Chondrocyte (in vitro differentiated cells): ENCODE measurements around the gene RO60. TPM values are rescaled to one million over a fixed set of nuclear protein-coding genes. Genes with fewer than 3 reads are reported as not detected.

ENCODE experiments used
- DNase-seq: peaks from one replicate; pipeline ENCODE4 v3.0.0; 2021; ENCODE audit warnings: mixed read lengths, low spot score
- H3K27ac Mint-ChIP-seq: one replicate; pipeline ENCODE4 v1.8.0; 2021; ENCODE audit warnings: mild to moderate bottlenecking, moderate library complexity, mixed read lengths; ENCODE audit not compliant: unreplicated experiment
- H3K27me3 Mint-ChIP-seq: 2 replicates; pipeline ENCODE4 v1.8.0; 2021; ENCODE audit warnings: low read depth, mixed read lengths
- H3K36me3 Mint-ChIP-seq: 2 replicates; pipeline ENCODE4 v1.8.0; 2021; ENCODE audit warnings: low read depth, mixed read lengths
- H3K4me1 Mint-ChIP-seq: 2 replicates; pipeline ENCODE4 v1.8.0; 2021; ENCODE audit warnings: low read depth, mild to moderate bottlenecking, mixed read lengths
- H3K4me3 Mint-ChIP-seq: one replicate; pipeline ENCODE4 v1.8.0; 2021; ENCODE audit warnings: mild to moderate bottlenecking, moderate library complexity, mixed read lengths; ENCODE audit not compliant: unreplicated experiment
- H3K9me3 Mint-ChIP-seq: 2 replicates; pipeline ENCODE4 v1.8.0; 2021; ENCODE audit warnings: low read depth, mixed read lengths
- total RNA-seq: library from RNA; stranded (reverse); gene quantifications from 3 replicates; pipeline ENCODE4 v1.2.1, GENCODE V29; 2021
- TF ChIP-seq, protein P1 (sequence below): fragments of 200-600 bp; sonication (generic); IDR thresholded peaks from 2 replicates; pipeline ENCODE4 v1.5.0; 2021; ENCODE audit warnings: antibody characterized with exemption, mild to moderate bottlenecking, moderate library complexity

The RO60 gene
- total RNA-seq, 1 donor from 2014 or later = 91.4 TPM

DNA sequence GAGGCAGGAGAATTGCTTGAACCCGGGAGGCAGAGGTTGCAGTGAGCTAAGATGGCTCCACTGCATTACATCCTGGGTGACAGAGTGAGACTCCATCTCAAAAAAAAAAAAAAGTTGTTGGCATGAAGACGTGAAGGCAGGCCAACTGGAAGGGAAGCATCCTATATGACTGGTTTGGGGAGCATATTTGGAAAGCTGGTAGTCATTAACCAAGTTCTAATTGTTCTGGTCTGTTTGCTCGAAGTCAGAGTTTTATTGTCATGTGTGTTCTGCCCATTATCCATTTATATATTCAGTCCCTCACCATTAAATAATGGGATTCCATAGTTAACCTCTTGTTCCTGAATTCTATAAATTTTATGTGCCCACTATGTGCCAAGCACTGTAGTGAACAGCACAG is 49.1 kb downstream of the RO60 start:
- TF ChIP-seq, protein P1, sequence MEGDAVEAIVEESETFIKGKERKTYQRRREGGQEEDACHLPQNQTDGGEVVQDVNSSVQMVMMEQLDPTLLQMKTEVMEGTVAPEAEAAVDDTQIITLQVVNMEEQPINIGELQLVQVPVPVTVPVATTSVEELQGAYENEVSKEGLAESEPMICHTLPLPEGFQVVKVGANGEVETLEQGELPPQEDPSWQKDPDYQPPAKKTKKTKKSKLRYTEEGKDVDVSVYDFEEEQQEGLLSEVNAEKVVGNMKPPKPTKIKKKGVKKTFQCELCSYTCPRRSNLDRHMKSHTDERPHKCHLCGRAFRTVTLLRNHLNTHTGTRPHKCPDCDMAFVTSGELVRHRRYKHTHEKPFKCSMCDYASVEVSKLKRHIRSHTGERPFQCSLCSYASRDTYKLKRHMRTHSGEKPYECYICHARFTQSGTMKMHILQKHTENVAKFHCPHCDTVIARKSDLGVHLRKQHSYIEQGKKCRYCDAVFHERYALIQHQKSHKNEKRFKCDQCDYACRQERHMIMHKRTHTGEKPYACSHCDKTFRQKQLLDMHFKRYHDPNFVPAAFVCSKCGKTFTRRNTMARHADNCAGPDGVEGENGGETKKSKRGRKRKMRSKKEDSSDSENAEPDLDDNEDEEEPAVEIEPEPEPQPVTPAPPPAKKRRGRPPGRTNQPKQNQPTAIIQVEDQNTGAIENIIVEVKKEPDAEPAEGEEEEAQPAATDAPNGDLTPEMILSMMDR = no peak
- Mint-ChIP-seq H3K4me3 (no peak overlapping the region), H3K36me3 (no peaks in the 10 kb centered on the region), H3K9me3 (no peaks in the 10 kb centered on the region), H3K4me1 (peaks cover 42% of the 10 kb centered on the region), H3K27ac (no peak overlapping the region), H3K27me3 (no peaks in the 10 kb centered on the region)
- no peak for DNase-seq

Other genes starting within 250 kb of the RO60 start
- gene UCHL5, start 252 bp upstream of the RO60 start, total RNA-seq = 21.3 to 32.4 TPM (median 23.8 TPM) in 3 replicates
- 27.6 to 33.1 TPM (median 31.1 TPM) in 3 replicates for gene GLRX2, start 45.8 kb downstream of the RO60 start, total RNA-seq
- 63.2 to 80.7 TPM (median 69.4 TPM) in 3 replicates for gene CDC73, start 62.4 kb downstream of the RO60 start, total RNA-seq
- gene B3GALT2, start 127.0 kb downstream of the RO60 start, total RNA-seq = 7.6 to 13.5 TPM (median 7.9 TPM) in 3 replicates